Neural cell (in vitro differentiated cells): Measurements from ENCODE around the gene ABCB8. TPM values are rescaled to one million over a fixed set of nuclear protein-coding genes. Genes with fewer than 3 reads are reported as not detected.

Experiments used
- H2AFZ ChIP-seq: fragments of 200-600, 300-800 bp; sonication (generic), shearing (Covaris generic); 2 replicates; pipeline ENCODE4 v1.6.0; 2014; ENCODE audit warnings: low read depth, mild to moderate bottlenecking, antibody characterized with exemption, low read length, moderate library complexity
- H3F3A ChIP-seq: fragments of 200-600 bp; shearing (Covaris generic); 2 replicates; pipeline ENCODE4 v1.6.1; 2016; ENCODE audit warnings: mild to moderate bottlenecking, moderate library complexity, mixed read lengths, antibody characterized with exemption, low read length; ENCODE audit not compliant: insufficient read depth, poor library complexity, severe bottlenecking
- H3K27ac ChIP-seq: fragments of 200-600, 300-800 bp; sonication (generic), shearing (Covaris generic); 2 replicates; pipeline ENCODE4 v1.5.1; 2014; ENCODE audit warnings: mild to moderate bottlenecking, low read length, moderate library complexity
- H3K27me3 ChIP-seq: fragments of 300-800, 200-600 bp; sonication (generic), shearing (Covaris generic); 2 replicates; pipeline ENCODE4 v1.6.0; 2014; ENCODE audit warnings: mild to moderate bottlenecking, low read depth, low read length, moderate library complexity; ENCODE audit not compliant: insufficient read depth
- H3K36me3 ChIP-seq: fragments of 300-800, 200-600 bp; sonication (generic), shearing (Covaris generic); 2 replicates; pipeline ENCODE4 v1.5.1; 2014; ENCODE audit warnings: mild to moderate bottlenecking, antibody characterized with exemption, low read length, moderate library complexity; ENCODE audit not compliant: insufficient read depth
- H3K4me2 ChIP-seq: fragments of 300-800, 200-600 bp; sonication (generic), shearing (Covaris generic); 2 replicates; pipeline ENCODE4 v1.6.0; 2014; ENCODE audit warnings: mild to moderate bottlenecking, low read length
- H3K4me3 ChIP-seq: fragments of 300-800, 200-600 bp; sonication (generic), shearing (Covaris generic); 2 replicates; pipeline ENCODE4 v1.5.1; 2014; ENCODE audit warnings: mild to moderate bottlenecking, low read length, moderate library complexity
- H3K79me2 ChIP-seq: fragments of 200-600 bp; shearing (Covaris generic); replicated peaks from 2 replicates; pipeline ENCODE4 v1.6.0; 2014; ENCODE audit warnings: mild to moderate bottlenecking, low read length, moderate library complexity; ENCODE audit not compliant: insufficient read depth
- H3K9ac ChIP-seq: fragments of 300-800, 200-600 bp; sonication (generic), shearing (Covaris generic); 2 replicates; pipeline ENCODE4 v1.6.1; 2016; ENCODE audit warnings: mild to moderate bottlenecking, low read length, mixed read lengths
- H3K9me2 ChIP-seq: fragments of 200-600 bp; shearing (Covaris generic); 2 replicates; pipeline ENCODE4 v1.6.1; 2016; ENCODE audit warnings: mild to moderate bottlenecking, low read length, mixed read lengths; ENCODE audit not compliant: insufficient read depth
- H3K9me3 ChIP-seq: fragments of 200-600, 300-800 bp; sonication (generic), shearing (Covaris generic); 2 replicates; pipeline ENCODE4 v1.6.1; 2016; ENCODE audit warnings: mild to moderate bottlenecking, mixed run types, low read length, moderate library complexity, mixed read lengths
- H4K20me1 ChIP-seq: fragments of 200-600 bp; shearing (Covaris generic); 2 replicates; pipeline ENCODE4 v1.6.1; 2016; ENCODE audit warnings: mild to moderate bottlenecking, mixed run types; ENCODE audit not compliant: insufficient read depth
- CTCF ChIP-seq: fragments of 450-650 bp; IDR thresholded peaks from 2 replicates; pipeline ENCODE4 v1.5.1; 2014; ENCODE audit warnings: antibody characterized with exemption, mild to moderate bottlenecking, moderate library complexity; ENCODE audit not compliant: poor library complexity, severe bottlenecking
- EP300 ChIP-seq: fragments of 450-650 bp; conservative IDR thresholded peaks from 2 replicates; pipeline ENCODE4 v1.6.1; 2014; ENCODE audit warnings: antibody characterized with exemption, mild to moderate bottlenecking, moderate library complexity; ENCODE audit not compliant: poor library complexity, severe bottlenecking
- EZH2 ChIP-seq: fragments of 200-600, 300-800 bp; shearing (Covaris generic), sonication (generic); IDR thresholded peaks from 2 replicates; pipeline ENCODE4 v1.6.1; 2014; ENCODE audit warnings: antibody characterized with exemption, low read length, borderline replicate concordance, mild to moderate bottlenecking; ENCODE audit not compliant: insufficient read depth, poor library complexity, severe bottlenecking
- MXI1 ChIP-seq: fragments of 450-650 bp; conservative IDR thresholded peaks from 2 replicates; pipeline ENCODE4 v1.6.1; 2014; ENCODE audit warnings: antibody characterized with exemption, mild to moderate bottlenecking; ENCODE audit not compliant: poor library complexity, severe bottlenecking
- POLR2AphosphoS5 ChIP-seq: IDR thresholded peaks from 2 replicates; pipeline ENCODE4 v1.6.1; 2012
- RAD21 ChIP-seq: fragments of 450-650 bp; conservative IDR thresholded peaks from 2 replicates; pipeline ENCODE4 v1.6.1; 2014; ENCODE audit warnings: antibody characterized with exemption, mild to moderate bottlenecking, moderate library complexity
- REST ChIP-seq: IDR thresholded peaks from 2 replicates; pipeline ENCODE4 v1.6.1; 2012; ENCODE audit warnings: borderline replicate concordance
- TAF1 ChIP-seq: IDR thresholded peaks from 2 replicates; pipeline ENCODE4 v1.6.1; 2012; ENCODE audit warnings: low read depth
- polyA plus RNA-seq: library from polyadenylated mRNA; depleted of rRNA; stranded (reverse); fragments of >200 nt; gene quantifications from 2 replicates; pipeline ENCODE4 v1.2.3, GENCODE V29; 2014

The ABCB8 gene
- polyA plus RNA-seq, 1 donor from 2014 or later: 40.5 TPM

- peaks cover 68% of the 10 kb centered on the region for H3K79me2 ChIP-seq
- H2AFZ ChIP-seq: no peak overlapping the region
- no peak overlapping the region for H3K27ac ChIP-seq
Observed at GRCh38 chr7:151089893-151090730, 61.9 kb downstream of the ABCB8 start.

GRCh38 chr7:151091003-151091402 lies 62.8 kb downstream of the ABCB8 start:
- Histone ChIP-seq H3F3A (peaks cover 3% of the 10 kb centered on the region), H3K9me3 (no peaks in the 10 kb centered on the region), H3K79me2 (peaks cover 77% of the 10 kb centered on the region), H3K4me2 (no peak overlapping the region), H3K9ac (no peak overlapping the region), H3K27me3 (no peaks in the 10 kb centered on the region), H3K9me2 (no peaks in the 10 kb centered on the region), H2AFZ (no peak overlapping the region), H4K20me1 (peaks cover 46% of the 10 kb centered on the region), H3K27ac (no peak overlapping the region), H3K36me3 (no peaks in the 10 kb centered on the region), H3K4me3 (no peak overlapping the region)
- TF ChIP-seq EZH2 (no peak), POLR2AphosphoS5 (no peak), REST (no peak), RAD21 (no peak), CTCF (no peak)

More at GRCh38 chr7:151089893-151090730, 61.9 kb downstream of the ABCB8 start:
- H3K4me3 ChIP-seq: peak overlapping the region; percentile 91
- peak overlapping the region; percentile 94 for H3K9ac ChIP-seq
- no peaks in the 10 kb centered on the region for H3K27me3 ChIP-seq
- TF ChIP-seq POLR2AphosphoS5 (no peak), MXI1 (no peak), EP300 (no peak), REST (no peak), CTCF (no peak), TAF1 (no peak), EZH2 (no peak)
- no peaks in the 10 kb centered on the region for H3K9me2 ChIP-seq
- peaks cover 43% of the 10 kb centered on the region for H4K20me1 ChIP-seq
- H3F3A ChIP-seq: peaks cover 3% of the 10 kb centered on the region
- no peaks in the 10 kb centered on the region for H3K36me3 ChIP-seq
- H3K9me3 ChIP-seq: no peaks in the 10 kb centered on the region
- peak overlapping the region; percentile 93 for H3K4me2 ChIP-seq
